Measurements from ENCODE around the gene GHRHR.

GHRHR gene

GRCh38 chr7:30922596-30922995 lies 41.2 kb upstream of the GHRHR start:
- no peak for DNase-seq
- no peaks in the 10 kb centered on the region for H3K27me3 ChIP-seq (replicated peaks)
- no peak for TF ChIP-seq CTCF (IDR thresholded peaks at IDR 0.05; ENCODE audit: low read depth, low read length, missing control alignments)
- H3K36me3 ChIP-seq (replicated peaks), result no peaks in the 10 kb centered on the region
- no peak overlapping the region for H3K27ac ChIP-seq
- in situ Hi-C loops (cut with HindIII; ENCODE audit: low pct_ligation_motif_present, low sequenced_read_pairs), result no loop called here
- H3K4me3 ChIP-seq (ENCODE audit: low read depth, low read length), result no peak overlapping the region

DNA sequence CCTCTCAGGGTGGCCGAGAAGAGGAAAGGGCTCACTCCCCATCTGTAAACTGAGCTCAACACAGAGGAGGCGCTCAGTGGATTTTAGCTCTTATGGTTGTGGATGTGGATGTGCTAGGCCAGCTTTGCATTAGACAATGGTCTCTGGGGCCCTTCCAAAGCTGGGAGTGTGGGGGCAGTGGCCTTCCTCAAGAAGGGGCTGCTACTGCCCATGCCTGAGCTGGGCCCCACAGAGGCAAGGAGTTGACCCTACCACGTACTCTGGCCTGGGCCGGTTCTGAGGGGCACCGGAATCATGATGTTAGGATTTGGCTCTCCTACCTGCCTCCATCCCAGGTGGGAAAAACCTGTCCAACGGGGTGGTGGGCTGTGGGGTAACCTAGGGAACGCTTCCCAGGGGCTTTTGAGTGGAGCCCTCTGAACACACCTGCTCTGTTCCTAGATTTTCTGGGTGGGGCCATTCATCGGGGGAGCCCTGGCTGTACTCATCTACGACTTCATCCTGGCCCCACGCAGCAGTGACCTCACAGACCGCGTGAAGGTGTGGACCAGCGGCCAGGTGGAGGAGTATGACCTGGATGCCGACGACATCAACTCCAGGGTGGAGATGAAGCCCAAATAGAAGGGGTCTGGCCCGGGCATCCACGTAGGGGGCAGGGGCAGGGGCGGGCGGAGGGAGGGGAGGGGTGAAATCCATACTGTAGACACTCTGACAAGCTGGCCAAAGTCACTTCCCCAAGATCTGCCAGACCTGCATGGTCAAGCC lies 40.6 kb upstream of the GHRHR start:
- Histone ChIP-seq H3K36me3 (replicated peaks) (no peaks in the 10 kb centered on the region), H3K4me3 (ENCODE audit: low read depth, low read length) (no peak overlapping the region), H3K27me3 (replicated peaks) (no peaks in the 10 kb centered on the region), H3K27ac (no peak overlapping the region)
- TF ChIP-seq CTCF (IDR thresholded peaks at IDR 0.05; ENCODE audit: low read depth, low read length, missing control alignments), result no peak
- in situ Hi-C loops (cut with HindIII; ENCODE audit: low pct_ligation_motif_present, low sequenced_read_pairs), result no loop called here
- DNase-seq, result no peak

DNA sequence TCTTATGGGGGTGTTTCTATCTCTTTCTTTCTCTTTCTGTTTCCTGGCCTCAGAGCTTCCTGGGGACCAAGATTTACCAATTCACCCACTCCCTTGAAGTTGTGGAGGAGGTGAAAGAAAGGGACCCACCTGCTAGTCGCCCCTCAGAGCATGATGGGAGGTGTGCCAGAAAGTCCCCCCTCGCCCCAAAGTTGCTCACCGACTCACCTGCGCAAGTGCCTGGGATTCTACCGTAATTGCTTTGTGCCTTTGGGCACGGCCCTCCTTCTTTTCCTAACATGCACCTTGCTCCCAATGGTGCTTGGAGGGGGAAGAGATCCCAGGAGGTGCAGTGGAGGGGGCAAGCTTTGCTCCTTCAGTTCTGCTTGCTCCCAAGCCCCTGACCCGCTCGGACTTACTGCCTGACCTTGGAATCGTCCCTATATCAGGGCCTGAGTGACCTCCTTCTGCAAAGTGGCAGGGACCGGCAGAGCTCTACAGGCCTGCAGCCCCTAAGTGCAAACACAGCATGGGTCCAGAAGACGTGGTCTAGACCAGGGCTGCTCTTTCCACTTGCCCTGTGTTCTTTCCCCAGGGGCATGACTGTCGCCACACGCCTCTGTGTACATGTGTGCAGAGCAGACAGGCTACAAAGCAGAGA lies 39.9 kb upstream of the GHRHR start:
- TF ChIP-seq CTCF (IDR thresholded peaks at IDR 0.05; ENCODE audit: low read depth, low read length, missing control alignments), result no peak
- no peak for DNase-seq

DNA sequence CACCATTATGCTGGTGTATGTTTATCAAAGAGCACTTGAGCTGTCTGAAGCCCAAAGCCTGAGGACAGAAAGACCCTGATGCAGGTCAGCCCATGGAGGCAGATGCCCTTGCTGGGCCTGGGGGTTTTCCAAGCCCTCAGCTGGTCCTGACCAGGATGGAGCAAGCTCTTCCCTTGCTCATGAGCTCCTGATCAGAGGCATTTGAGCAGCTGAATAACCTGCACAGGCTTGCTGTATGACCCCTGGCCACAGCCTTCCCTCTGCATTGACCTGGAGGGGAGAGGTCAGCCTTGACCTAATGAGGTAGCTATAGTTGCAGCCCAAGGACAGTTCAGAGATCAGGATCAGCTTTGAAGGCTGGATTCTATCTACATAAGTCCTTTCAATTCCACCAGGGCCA lies 39.1 kb upstream of the GHRHR start:
- Histone ChIP-seq H3K27ac (no peak overlapping the region), H3K4me3 (ENCODE audit: low read depth, low read length) (no peak overlapping the region), H3K36me3 (replicated peaks) (no peaks in the 10 kb centered on the region), H3K27me3 (replicated peaks) (no peaks in the 10 kb centered on the region)
- no peak for DNase-seq
- in situ Hi-C loops (cut with HindIII; ENCODE audit: low pct_ligation_motif_present, low sequenced_read_pairs), result no loop called here
- no peak for TF ChIP-seq CTCF (IDR thresholded peaks at IDR 0.05; ENCODE audit: low read depth, low read length, missing control alignments)

More for the DNA sequence above, 39.9 kb upstream of the GHRHR start:
- Histone ChIP-seq H3K27me3 (replicated peaks) (no peaks in the 10 kb centered on the region), H3K4me3 (ENCODE audit: low read depth, low read length) (no peak overlapping the region), H3K27ac (no peak overlapping the region), H3K36me3 (replicated peaks) (no peaks in the 10 kb centered on the region)
- in situ Hi-C loops (cut with HindIII; ENCODE audit: low pct_ligation_motif_present, low sequenced_read_pairs), result no loop called here

DNA sequence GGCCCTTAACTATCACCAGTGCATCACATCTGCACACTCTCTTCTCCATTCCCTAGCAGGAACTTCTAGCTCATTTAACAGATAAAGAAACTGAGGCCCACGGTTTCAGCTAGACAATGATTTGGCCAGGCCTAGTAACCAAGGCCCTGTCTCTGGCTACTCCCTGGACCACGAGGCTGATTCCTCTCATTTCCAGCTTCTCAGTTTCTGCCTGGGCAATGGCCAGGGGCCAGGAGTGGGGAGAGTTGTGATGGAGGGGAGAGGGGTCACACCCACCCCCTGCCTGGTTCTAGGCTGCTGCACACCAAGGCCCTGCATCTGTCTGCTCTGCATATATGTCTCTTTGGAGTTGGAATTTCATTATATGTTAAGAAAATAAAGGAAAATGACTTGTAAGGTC lies 38.6 kb upstream of the GHRHR start:
- TF ChIP-seq CTCF (IDR thresholded peaks at IDR 0.05; ENCODE audit: low read depth, low read length, missing control alignments), result no peak
- in situ Hi-C loops (cut with HindIII; ENCODE audit: low pct_ligation_motif_present, low sequenced_read_pairs), result no loop called here
- no peaks in the 10 kb centered on the region for H3K36me3 ChIP-seq (replicated peaks)
- no peak overlapping the region for H3K4me3 ChIP-seq (ENCODE audit: low read depth, low read length)
- H3K27ac ChIP-seq, result no peak overlapping the region
- no peak for DNase-seq
- H3K27me3 ChIP-seq (replicated peaks), result no peaks in the 10 kb centered on the region
